H1 (cell line): ENCODE data around the gene AKAP9. TPM values are rescaled to one million over a fixed set of nuclear protein-coding genes. Genes with fewer than 3 reads are reported as not detected.
A peak's percentile ranks its signal among the peaks of the same experiment; 100 is the strongest.
"Not testable (repeated sequence)": the region's sequence is repeated elsewhere in the genome, so short reads cannot be mapped to it uniquely, and the experiment has no call there.

Experiments used
- CTCF ChIA-PET: fragments of 300-600 bp; sonication (Branson Sonifier 250); formaldehyde crosslinking; loops from one replicate; lab custom pipeline; 2021; ENCODE audit not compliant: partially characterized antibody; lab: Charles Lee
- POLR2A ChIA-PET: fragments of 300-600 bp; sonication (Branson Sonifier 250); formaldehyde crosslinking; loops from one replicate; lab custom pipeline; 2021; ENCODE audit warnings: inconsistent platforms; ENCODE audit not compliant: partially characterized antibody; lab: Charles Lee
- DNase-seq, 2 experiments: peaks; one replicate each; pipeline versions ENCODE4 v3.0.0 to v3.0.0-alpha.2; 2010 to 2022; ENCODE audit warnings: low spot score in 2 of 2, low read depth in 1 of 2, mixed read lengths in 1 of 2
- FAIRE-seq: peaks from 2 replicates; lab custom pipeline; 2011; peaks lifted over from hg19 to GRCh38; lab: Jason Lieb, UNC
- H2AFZ ChIP-seq: 2 replicates; pipeline ENCODE4 v1.8.1; 2012; ENCODE audit warnings: low read length, inconsistent platforms
- H2AK5ac ChIP-seq: 2 replicates; pipeline ENCODE4 v1.6.1; 2013; ENCODE audit warnings: low read depth, low read length
- H2BK120ac ChIP-seq: replicated peaks from 2 replicates; pipeline ENCODE3; 2013; ENCODE audit warnings: low read depth, low read length, inconsistent platforms
- H2BK12ac ChIP-seq: 2 replicates; pipeline ENCODE4 v1.6.1; 2013; ENCODE audit warnings: low read depth, low read length
- H2BK15ac ChIP-seq: 2 replicates; pipeline ENCODE4 v1.6.1; 2013; ENCODE audit warnings: low read length
- H2BK20ac ChIP-seq: 2 replicates; pipeline ENCODE4 v1.6.1; 2013; ENCODE audit warnings: low read length
- H2BK5ac ChIP-seq: 2 replicates; pipeline ENCODE4 v1.6.1; 2013; ENCODE audit warnings: low read depth, low read length
- H3K14ac ChIP-seq: 2 replicates; pipeline ENCODE4 v1.6.1; 2013; ENCODE audit warnings: inconsistent platforms; ENCODE audit not compliant: insufficient read length
- H3K18ac ChIP-seq: 2 replicates; pipeline ENCODE4 v1.6.1; 2013; ENCODE audit warnings: low read length; ENCODE audit errors: extremely low read depth
- H3K23ac ChIP-seq: 2 replicates; pipeline ENCODE4 v1.6.1; 2013; ENCODE audit warnings: inconsistent platforms; ENCODE audit not compliant: insufficient read length
- H3K23me2 ChIP-seq: 2 replicates; pipeline ENCODE4 v1.6.1; 2013; ENCODE audit warnings: low read depth, low read length
- H3K27ac ChIP-seq: 2 replicates; pipeline ENCODE4 v1.6.1; 2011; ENCODE audit warnings: low read depth, low read length, inconsistent platforms
- H3K27me3 ChIP-seq, 4 experiments: replicated peaks in 1 of 4; 1 replicate in 1 of 4; 2 replicates in 3 of 4; pipeline versions ENCODE4 v1.6.1 to v1.8.1; 2011 to 2013; ENCODE audit warnings: low read length in 3 of 4, mild to moderate bottlenecking in 3 of 4, inconsistent platforms in 2 of 4, mixed read lengths in 2 of 4, moderate library complexity in 1 of 4; ENCODE audit not compliant: control insufficient read depth in 3 of 4, insufficient read depth in 3 of 4; ENCODE audit errors: extremely low read depth in 1 of 4
- H3K36me3 ChIP-seq, 4 experiments: 2 replicates each; pipeline versions ENCODE4 v1.6.1 to v1.8.1; 2011 to 2013; ENCODE audit warnings: mild to moderate bottlenecking in 4 of 4, low read length in 3 of 4, moderate library complexity in 2 of 4, control low read depth in 1 of 4, inconsistent platforms in 1 of 4; ENCODE audit not compliant: insufficient read depth in 4 of 4, control insufficient read depth in 2 of 4
- H3K4ac ChIP-seq: replicated peaks from 2 replicates; pipeline ENCODE3; 2013; ENCODE audit warnings: low read length, low read depth, mixed read lengths, inconsistent platforms; ENCODE audit not compliant: insufficient read length
- H3K4me1 ChIP-seq, 4 experiments: replicated peaks in 1 of 4; 1 replicate in 1 of 4; 2 replicates in 3 of 4; pipeline versions ENCODE4 v1.6.1 to v1.8.1; 2011 to 2013; ENCODE audit warnings: low read length in 3 of 4, inconsistent platforms in 2 of 4, mixed read lengths in 1 of 4; ENCODE audit not compliant: insufficient read depth in 4 of 4, control insufficient read depth in 3 of 4
- H3K4me2 ChIP-seq, 2 experiments: 2 replicates each; pipeline versions ENCODE4 v1.6.1 to v1.8.1; 2011 to 2013; ENCODE audit warnings: low read depth in 2 of 2, low read length in 2 of 2, control low read depth in 1 of 2, inconsistent platforms in 1 of 2, mild to moderate bottlenecking in 1 of 2; ENCODE audit not compliant: insufficient read depth in 1 of 2
- H3K4me3 ChIP-seq, 4 experiments: fragments of 200-600, 300-600 bp in 1 of 4; sonication (generic), shearing (Covaris generic), sonication (Bioruptor Twin) in 1 of 4; 2 replicates each; pipeline versions ENCODE4 v1.5.1 to v1.8.1; 2011 to 2016; ENCODE audit warnings: low read length in 4 of 4, low read depth in 3 of 4, control low read depth in 2 of 4, inconsistent platforms in 2 of 4, mild to moderate bottlenecking in 2 of 4, mixed read lengths in 1 of 4, moderate library complexity in 1 of 4; ENCODE audit not compliant: insufficient read depth in 2 of 4; ENCODE audit errors: extremely low read depth in 1 of 4
- H3K56ac ChIP-seq: replicated peaks from 2 replicates; pipeline ENCODE3; 2013; ENCODE audit warnings: low read depth, mild to moderate bottlenecking, mixed read lengths, low read length, inconsistent platforms; ENCODE audit not compliant: insufficient read length
- H3K79me1 ChIP-seq: 2 replicates; pipeline ENCODE4 v1.6.1; 2013; ENCODE audit warnings: low read depth, low read length, control low read depth
- H3K79me2 ChIP-seq, 2 experiments: 2 replicates each; pipeline versions ENCODE4 v1.6.1 to v1.8.1; 2012 to 2013; ENCODE audit warnings: low read length in 2 of 2, mild to moderate bottlenecking in 2 of 2, inconsistent platforms in 1 of 2; ENCODE audit not compliant: insufficient read depth in 2 of 2, control insufficient read depth in 1 of 2
- H3K9ac ChIP-seq, 4 experiments: replicated peaks in 1 of 4; 1 replicate in 1 of 4; 2 replicates in 3 of 4; pipeline versions ENCODE4 v1.6.1 to v1.8.1; 2011 to 2013; ENCODE audit warnings: low read depth in 3 of 4, low read length in 3 of 4, control low read depth in 2 of 4, mild to moderate bottlenecking in 2 of 4, moderate library complexity in 2 of 4, inconsistent platforms in 1 of 4; ENCODE audit errors: extremely low read depth in 1 of 4
- H3K9me3 ChIP-seq, 2 experiments: 2 replicates each; pipeline versions ENCODE4 v1.6.1 to v1.8.1; 2012 to 2013; ENCODE audit warnings: mild to moderate bottlenecking in 2 of 2, moderate library complexity in 2 of 2, control low read depth in 1 of 2, inconsistent platforms in 1 of 2, low read depth in 1 of 2, low read length in 1 of 2, mixed read lengths in 1 of 2; ENCODE audit not compliant: insufficient read depth in 2 of 2
- H4K20me1 ChIP-seq, 2 experiments: replicated peaks in 1 of 2; 2 replicates each; pipeline versions ENCODE3 to v1.8.1; 2011 to 2013; ENCODE audit warnings: inconsistent platforms in 2 of 2, low read length in 2 of 2, mild to moderate bottlenecking in 1 of 2; ENCODE audit not compliant: insufficient read depth in 2 of 2, control insufficient read depth in 1 of 2
- H4K5ac ChIP-seq: 2 replicates; pipeline ENCODE4 v1.6.1; 2013; ENCODE audit warnings: low read length, low read depth, mixed read lengths, inconsistent platforms; ENCODE audit not compliant: insufficient read length
- H4K8ac ChIP-seq: 2 replicates; pipeline ENCODE4 v1.8.0; 2013; ENCODE audit warnings: mild to moderate bottlenecking, moderate library complexity, low read length, inconsistent platforms; ENCODE audit not compliant: insufficient read depth; ENCODE audit errors: extremely low read depth
- H4K91ac ChIP-seq: replicated peaks from 2 replicates; pipeline ENCODE3; 2013; ENCODE audit warnings: low read length, mixed read lengths, inconsistent platforms; ENCODE audit not compliant: insufficient read length
- WGBS, 2 experiments: shearing (Covaris generic) in 1 of 2; methylation state at CpG; one replicate each; pipeline versions ENCODE4 v1.1.6 to v1.1.7; 2013 to 2015; ENCODE audit warnings: low lambda C conversion rate in 2 of 2, mixed read lengths in 2 of 2, inconsistent platforms in 1 of 2, low coverage in 1 of 2, missing lambda C conversion rate in 1 of 2; ENCODE audit not compliant: insufficient replicate concordance in 2 of 2, insufficient coverage in 1 of 2, insufficient read length in 1 of 2; ENCODE audit errors: extremely low coverage in 1 of 2, missing lambda C conversion rate in 1 of 2; 5-methylcytosine and 5-hydroxymethylcytosine counted together
- polyA plus RNA-seq, 7 experiments: library from polyadenylated mRNA; depleted of rRNA in 3 of 7; stranded (reverse) in 5 of 7; unstranded in 2 of 7; fragments of >200 nt in 5 of 7; fragments of 200-250 nt in 2 of 7; gene quantifications; 1 replicate in 5 of 7; 2 replicates in 1 of 7; 4 replicates in 1 of 7; pipeline versions ENCODE4 v1.2.1 to v1.2.3, GENCODE V29; 2011 to 2013; ENCODE audit warnings: missing spikeins in 2 of 7, mixed read lengths in 2 of 7
- total RNA-seq: library from RNA; stranded (reverse); fragmentation: NEBNext Ultra II Directional; extraction: Animal tissue kit (Norgen Biotek cat#: 25700); gene quantifications from 2 replicates; pipeline ENCODE4 v1.2.1, GENCODE V29; 2021

The AKAP9 gene
- total and polyA plus RNA-seq, 2 of the 8 experiments (the other 6 are each of a cell fraction or from before 2014, with no cell fraction given): 6.2 to 26.3 TPM

DNA sequence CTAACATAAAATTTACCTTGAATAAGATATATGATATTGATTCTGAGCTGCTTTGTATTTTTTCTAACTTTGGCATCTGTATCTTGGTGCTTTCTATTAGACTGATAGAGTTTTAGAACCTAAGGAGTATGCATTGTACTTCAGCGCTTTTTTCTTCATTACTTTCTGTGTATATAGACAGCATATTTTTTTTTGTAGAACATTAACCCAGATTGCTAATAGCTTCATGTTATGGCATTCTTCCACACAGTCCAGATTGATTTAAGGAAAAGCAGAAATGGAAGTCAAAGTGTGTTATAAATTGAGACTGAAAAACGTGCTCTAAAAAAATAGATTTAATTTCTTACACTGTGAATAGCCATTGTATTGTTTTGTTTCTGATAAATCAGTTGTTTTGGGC lies 15.8 kb downstream of the AKAP9 start:
- H3K27me3 ChIP-seq, H4K91ac ChIP-seq, H3K9me3 ChIP-seq, H3K9ac ChIP-seq, H3K56ac ChIP-seq, H3K36me3 ChIP-seq, H3K79me1 ChIP-seq, DNase-seq, H2BK120ac ChIP-seq, POLR2A ChIA-PET, H2AK5ac ChIP-seq, H4K20me1 ChIP-seq, H3K4me1 ChIP-seq, H3K14ac ChIP-seq, H2BK12ac ChIP-seq, H2BK15ac ChIP-seq, H2BK20ac ChIP-seq, H3K4me3 ChIP-seq, H3K4ac ChIP-seq, H3K23me2 ChIP-seq, H2AFZ ChIP-seq, H3K27ac ChIP-seq, H3K18ac ChIP-seq, H2BK5ac ChIP-seq, H4K8ac ChIP-seq, H3K4me2 ChIP-seq, H3K23ac ChIP-seq, H4K5ac ChIP-seq: not testable (repeated sequence)
- 78% methylated on average over 2 of the region's 2 CpGs; no CpG with 5 or more reads in 1 of the 2 experiments for WGBS, 2 experiments
- peak; percentile 32 for FAIRE-seq
- peaks cover 0 to 46% of the 10 kb centered on the region in 2 experiments; a peak in 2 of 4 replicates for H3K79me2 ChIP-seq
- CTCF ChIA-PET: interaction anchor here (0.6 kb wide), 1 partner anchor 62 kb away, joined by 3 read pairs; no protein-coding TSS in a partner anchor
